Trophoblast cell (in vitro differentiated cells and primary cell): Measurements from ENCODE around the gene TP53BP1.
A peak's percentile ranks its signal among the peaks of the same experiment; 100 is the strongest.

Experiments
- DNase-seq, 2 donors: peaks; one replicate each; pipeline ENCODE4 v3.0.0-alpha.2; 2016
- H2AFZ ChIP-seq: 2 replicates; pipeline ENCODE4 v1.6.1; 2013; ENCODE audit warnings: low read length, moderate library complexity, mild to moderate bottlenecking; ENCODE audit not compliant: insufficient read depth, poor library complexity
- H2AK5ac ChIP-seq: 2 replicates; pipeline ENCODE4 v1.6.1; 2013; ENCODE audit warnings: mild to moderate bottlenecking, low read length
- H2BK120ac ChIP-seq: 2 replicates; pipeline ENCODE4 v1.6.1; 2013; ENCODE audit warnings: low read length, mild to moderate bottlenecking, moderate library complexity; ENCODE audit not compliant: insufficient read depth, poor library complexity
- H2BK12ac ChIP-seq: 2 replicates; pipeline ENCODE4 v1.6.1; 2013; ENCODE audit warnings: mild to moderate bottlenecking, low read length, moderate library complexity
- H2BK5ac ChIP-seq: 2 replicates; pipeline ENCODE4 v1.6.1; 2013; ENCODE audit warnings: low read length, low read depth, moderate library complexity, mild to moderate bottlenecking; ENCODE audit not compliant: poor library complexity
- H3K14ac ChIP-seq: 2 replicates; pipeline ENCODE4 v1.6.1; 2013; ENCODE audit warnings: mild to moderate bottlenecking, low read length
- H3K18ac ChIP-seq: 2 replicates; pipeline ENCODE4 v1.6.1; 2013; ENCODE audit warnings: mild to moderate bottlenecking, low read length
- H3K23ac ChIP-seq: 2 replicates; pipeline ENCODE4 v1.6.1; 2013; ENCODE audit warnings: low read length
- H3K27ac ChIP-seq: 2 replicates; pipeline ENCODE4 v1.5.1; 2013; ENCODE audit warnings: low read depth, mild to moderate bottlenecking, inconsistent platforms, low read length, moderate library complexity
- H3K27me3 ChIP-seq: 2 replicates; pipeline ENCODE4 v1.6.1; 2013; ENCODE audit warnings: inconsistent platforms, mild to moderate bottlenecking, low read length, moderate library complexity; ENCODE audit not compliant: insufficient read depth
- H3K36me3 ChIP-seq, 2 experiments: 1 replicate in 1 of 2; 2 replicates in 1 of 2; pipeline ENCODE4 v1.6.1; 2013; ENCODE audit warnings: low read length in 2 of 2, mild to moderate bottlenecking in 2 of 2, moderate library complexity in 1 of 2; ENCODE audit not compliant: insufficient read depth in 2 of 2, control insufficient read depth in 1 of 2
- H3K4ac ChIP-seq: 2 replicates; pipeline ENCODE4 v1.6.1; 2013; ENCODE audit warnings: low read depth, mild to moderate bottlenecking, low read length, moderate library complexity
- H3K4me1 ChIP-seq, 2 experiments: 1 replicate in 1 of 2; 2 replicates in 1 of 2; pipeline ENCODE4 v1.6.1; 2013; ENCODE audit warnings: low read length in 2 of 2, mild to moderate bottlenecking in 2 of 2, moderate library complexity in 1 of 2; ENCODE audit not compliant: insufficient read depth in 2 of 2, control insufficient read depth in 1 of 2
- H3K4me2 ChIP-seq: 2 replicates; pipeline ENCODE4 v1.6.1; 2013; ENCODE audit warnings: inconsistent platforms, mild to moderate bottlenecking, low read length, moderate library complexity
- H3K4me3 ChIP-seq: 2 replicates; pipeline ENCODE4 v1.5.1; 2013; ENCODE audit warnings: mild to moderate bottlenecking, low read depth, low read length, inconsistent platforms
- H3K79me1 ChIP-seq: one replicate; pipeline ENCODE4 v1.6.1; 2013; ENCODE audit warnings: low read length
- H3K79me2 ChIP-seq: 2 replicates; pipeline ENCODE4 v1.6.1; 2013; ENCODE audit warnings: low read length, mild to moderate bottlenecking; ENCODE audit not compliant: control insufficient read depth, insufficient read depth, poor library complexity
- H3K9ac ChIP-seq: 2 replicates; pipeline ENCODE4 v1.6.1; 2013; ENCODE audit warnings: mild to moderate bottlenecking, low read length
- H3K9me3 ChIP-seq: 2 replicates; pipeline ENCODE4 v1.6.1; 2013; ENCODE audit warnings: low read depth, mild to moderate bottlenecking, control low read depth, inconsistent platforms, low read length; ENCODE audit not compliant: insufficient read depth
- H4K12ac ChIP-seq: 2 replicates; pipeline ENCODE4 v1.6.1; 2013; ENCODE audit warnings: low read depth, mild to moderate bottlenecking, low read length, moderate library complexity
- H4K8ac ChIP-seq: 2 replicates; pipeline ENCODE4 v1.6.1; 2013; ENCODE audit warnings: low read depth, mild to moderate bottlenecking, low read length, moderate library complexity
- H4K91ac ChIP-seq: one replicate; pipeline ENCODE4 v1.6.1; 2013; ENCODE audit warnings: low read depth, mild to moderate bottlenecking, low read length, moderate library complexity
- WGBS: extraction: QIAGEN DNeasy Blood & Tissue Kit; methylation state at CpG from one replicate; pipeline ENCODE4 v1.1.7; 2013; ENCODE audit warnings: missing lambda C conversion rate; ENCODE audit not compliant: insufficient read length, insufficient coverage; ENCODE audit errors: extremely low coverage; 5-methylcytosine and 5-hydroxymethylcytosine counted together

TP53BP1 gene

GRCh38 chr15:43517354-43518196, 24.6 kb upstream of the TP53BP1 start, which contains the start of gene MAP1A:
Gene MAP1A, plus strand, starts transcription at chr15:43517608. Its CDS starts 3,866 bp downstream, at chr15:43521474.
- Histone ChIP-seq H3K4ac (no peak within 1 kb of the TSS), H3K9ac (peak within 1 kb of the TSS; percentile 13), H3K4me2 (peak within 1 kb of the TSS; percentile 85), H3K4me3 (peak within 1 kb of the TSS; percentile 56), H3K79me2 (no peaks in the 10 kb centered on the region), H2BK120ac (peak within 1 kb of the TSS; percentile 55), H4K91ac (peak within 1 kb of the TSS; percentile 64), H2BK5ac (no peak within 1 kb of the TSS), H2BK12ac (peak within 1 kb of the TSS; percentile 39), H3K36me3 (peaks cover 8 to 9% of the 10 kb centered on the region in 2 experiments), H3K14ac (peak within 1 kb of the TSS; percentile 18), H3K9me3 (no peaks in the 10 kb centered on the region), H2AFZ (peak within 1 kb of the TSS; percentile 48), H2AK5ac (no peak within 1 kb of the TSS), H3K4me1 (peaks cover 9 to 21% of the 10 kb centered on the region in 2 experiments), H4K8ac (peak within 1 kb of the TSS; percentile 23), H3K27ac (no peak within 1 kb of the TSS), H3K27me3 (no peaks in the 10 kb centered on the region), H3K23ac (no peak within 1 kb of the TSS), H4K12ac (no peak within 1 kb of the TSS), H3K18ac (peak within 1 kb of the TSS; percentile 48), H3K79me1 (peaks cover 6% of the 10 kb centered on the region)
- WGBS: no CpG with 5 or more reads among the region's 15 CpGs
- no peak for DNase-seq

GRCh38 chr15:43516801-43517353, 23.9 kb upstream of the TP53BP1 start:
- H2AK5ac ChIP-seq: no peak overlapping the region
- no peak overlapping the region for H3K23ac ChIP-seq
- H3K27ac ChIP-seq: no peak overlapping the region
- H4K12ac ChIP-seq: no peak overlapping the region
- no peaks in the 10 kb centered on the region for H3K79me2 ChIP-seq
- no peak for DNase-seq
- peaks cover 4 to 7% of the 10 kb centered on the region in 2 experiments for H3K36me3 ChIP-seq
- H3K9me3 ChIP-seq: no peaks in the 10 kb centered on the region
- H2BK5ac ChIP-seq: no peak overlapping the region
- peak overlapping the region; percentile 39 for H2BK12ac ChIP-seq
- peaks cover 6% of the 10 kb centered on the region for H3K79me1 ChIP-seq
- H3K4me3 ChIP-seq: no peak overlapping the region
- WGBS: no CpG with 5 or more reads among the region's 4 CpGs
- H2AFZ ChIP-seq: peak overlapping the region; percentile 48
- no peaks in the 10 kb centered on the region for H3K27me3 ChIP-seq
- H3K18ac ChIP-seq: peak overlapping the region; percentile 48
- H4K91ac ChIP-seq: peak overlapping the region; percentile 64
- no peak overlapping the region for H4K8ac ChIP-seq
- no peak overlapping the region for H3K9ac ChIP-seq
- peak overlapping the region; percentile 55 for H2BK120ac ChIP-seq
- peak overlapping the region; percentile 53 for H3K4me2 ChIP-seq
- H3K4ac ChIP-seq: no peak overlapping the region
- H3K14ac ChIP-seq: peak overlapping the region; percentile 18
- peaks cover 9 to 21% of the 10 kb centered on the region in 2 experiments for H3K4me1 ChIP-seq

GRCh38 chr15:43516185-43516584, 23.2 kb upstream of the TP53BP1 start:
- no peak for DNase-seq
- H3K36me3 ChIP-seq: no peaks in the 10 kb centered on the region
- H2AK5ac ChIP-seq: no peak overlapping the region
- no peak overlapping the region for H3K27ac ChIP-seq
- no peak overlapping the region for H3K18ac ChIP-seq
- no peak overlapping the region for H3K9ac ChIP-seq
- peaks cover 6% of the 10 kb centered on the region for H3K79me1 ChIP-seq
- no peak overlapping the region for H4K91ac ChIP-seq
- no CpG with 5 or more reads among the region's 5 CpGs for WGBS
- H4K12ac ChIP-seq: no peak overlapping the region
- H3K9me3 ChIP-seq: peaks cover 1% of the 10 kb centered on the region
- no peak overlapping the region for H2AFZ ChIP-seq
- no peak overlapping the region for H4K8ac ChIP-seq
- H3K4me3 ChIP-seq: no peak overlapping the region
- H3K4me2 ChIP-seq: no peak overlapping the region
- H3K4me1 ChIP-seq: peaks cover 9 to 23% of the 10 kb centered on the region in 2 experiments
- no peaks in the 10 kb centered on the region for H3K27me3 ChIP-seq
- H2BK5ac ChIP-seq: no peak overlapping the region
- no peaks in the 10 kb centered on the region for H3K79me2 ChIP-seq
- no peak overlapping the region for H3K4ac ChIP-seq
- H2BK12ac ChIP-seq: no peak overlapping the region
- H3K14ac ChIP-seq: no peak overlapping the region
- no peak overlapping the region for H3K23ac ChIP-seq
- no peak overlapping the region for H2BK120ac ChIP-seq

- H3K4me3 ChIP-seq: no peak overlapping the region
- no peak overlapping the region for H3K14ac ChIP-seq
- H2BK120ac ChIP-seq: no peak overlapping the region
- H3K18ac ChIP-seq: no peak overlapping the region
- H3K4ac ChIP-seq: no peak overlapping the region
- H3K4me1 ChIP-seq: peaks cover 11 to 26% of the 10 kb centered on the region in 2 experiments
- DNase-seq: no peak
- no peak overlapping the region for H4K8ac ChIP-seq
- no peak overlapping the region for H2AK5ac ChIP-seq
- H3K36me3 ChIP-seq: no peaks in the 10 kb centered on the region
- no peak overlapping the region for H2AFZ ChIP-seq
- no peak overlapping the region for H3K23ac ChIP-seq
- H3K27me3 ChIP-seq: no peaks in the 10 kb centered on the region
- H4K91ac ChIP-seq: no peak overlapping the region
- H3K9me3 ChIP-seq: peaks cover 1% of the 10 kb centered on the region
- no peak overlapping the region for H3K9ac ChIP-seq
- H3K4me2 ChIP-seq: no peak overlapping the region
- no CpG with 5 or more reads among the region's 2 CpGs for WGBS
- no peak overlapping the region for H2BK12ac ChIP-seq
- H2BK5ac ChIP-seq: no peak overlapping the region
- H3K79me1 ChIP-seq: peaks cover 6% of the 10 kb centered on the region
- H4K12ac ChIP-seq: no peak overlapping the region
- no peaks in the 10 kb centered on the region for H3K79me2 ChIP-seq
- no peak overlapping the region for H3K27ac ChIP-seq
Observed at GRCh38 chr15:43515741-43516140, 22.8 kb upstream of the TP53BP1 start.
